Measurements from ENCODE around the gene KSR1.
A peak's percentile ranks its signal among the peaks of the same experiment; 100 is the strongest.
"Not testable (repeated sequence)": the region's sequence is repeated elsewhere in the genome, so short reads cannot be mapped to it uniquely, and the experiment has no call there.

KSR1 gene

DNA sequence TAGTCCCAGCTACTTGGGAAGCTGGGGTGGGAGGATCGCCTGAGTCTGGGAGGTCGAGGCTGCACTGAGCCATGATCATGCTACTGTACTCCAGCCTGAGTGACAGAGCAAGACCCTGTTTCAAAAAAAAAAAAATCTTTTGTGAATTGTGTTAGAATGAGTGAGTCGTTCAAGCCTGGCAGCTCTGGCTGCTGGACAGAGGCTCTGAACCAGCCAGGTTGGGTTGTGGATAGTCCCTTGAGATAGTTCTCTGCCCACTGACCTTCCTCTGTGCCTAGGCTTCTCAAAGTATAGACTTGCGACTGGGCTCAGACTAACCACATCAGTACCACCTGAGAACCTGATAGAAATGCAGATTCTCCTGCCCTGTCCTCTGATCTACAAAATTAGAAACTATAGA, 2.2 kb upstream of the KSR1 start:
- no peak for DNase-seq (ENCODE audit: low read depth)

DNA sequence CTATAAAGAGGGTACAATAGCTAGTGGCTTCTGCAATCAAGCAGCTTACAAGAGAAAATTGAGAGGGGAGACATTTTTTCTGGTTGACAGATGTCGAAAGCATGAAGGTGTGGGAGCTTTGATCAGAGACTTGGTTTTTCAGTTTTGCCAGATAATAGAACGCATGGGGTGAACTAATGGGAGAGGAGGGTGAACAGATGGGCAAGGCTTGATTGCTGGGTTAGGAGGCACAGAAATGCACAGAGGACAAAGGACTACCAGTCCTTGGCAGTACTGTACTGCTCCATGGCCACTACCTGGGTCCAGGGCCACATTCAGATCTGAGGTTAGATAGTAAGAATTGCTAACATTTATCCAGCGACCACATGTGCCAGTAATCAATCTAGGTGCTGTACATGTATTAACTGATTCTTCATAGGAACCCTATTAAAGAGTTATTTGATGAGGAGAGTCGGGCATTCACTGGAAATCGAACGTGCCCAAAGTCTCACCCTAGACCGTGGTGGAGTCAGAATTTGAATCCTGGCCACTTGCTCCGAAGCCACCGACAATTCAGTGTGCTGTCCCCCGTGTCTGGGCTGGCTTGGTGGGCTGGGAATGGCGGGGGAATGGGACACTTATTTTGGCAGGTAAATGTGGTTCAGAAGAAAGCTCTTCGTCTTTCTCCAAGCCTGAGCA, 873 bp upstream of the KSR1 start:
- no peak for DNase-seq (ENCODE audit: low read depth)

GRCh38 chr17:27456681-27457359, 572 bp downstream of the KSR1 start:
- DNase-seq (ENCODE audit: low read depth): no peak

GRCh38 chr17:27457360-27457715, 1.1 kb downstream of the KSR1 start:
- DNase-seq (ENCODE audit: low read depth): no peak

- no peak for DNase-seq (ENCODE audit: low read depth)
These were observed 1.7 kb downstream of the KSR1 start for GRCh38 chr17:27457731-27458523.

- DNase-seq (ENCODE audit: low read depth): no peak
These were observed 2.3 kb downstream of the KSR1 start for GRCh38 chr17:27458524-27458908.

- DNase-seq (ENCODE audit: low read depth): no peak
These were observed 3.2 kb downstream of the KSR1 start for GRCh38 chr17:27459433-27459832.

DNA sequence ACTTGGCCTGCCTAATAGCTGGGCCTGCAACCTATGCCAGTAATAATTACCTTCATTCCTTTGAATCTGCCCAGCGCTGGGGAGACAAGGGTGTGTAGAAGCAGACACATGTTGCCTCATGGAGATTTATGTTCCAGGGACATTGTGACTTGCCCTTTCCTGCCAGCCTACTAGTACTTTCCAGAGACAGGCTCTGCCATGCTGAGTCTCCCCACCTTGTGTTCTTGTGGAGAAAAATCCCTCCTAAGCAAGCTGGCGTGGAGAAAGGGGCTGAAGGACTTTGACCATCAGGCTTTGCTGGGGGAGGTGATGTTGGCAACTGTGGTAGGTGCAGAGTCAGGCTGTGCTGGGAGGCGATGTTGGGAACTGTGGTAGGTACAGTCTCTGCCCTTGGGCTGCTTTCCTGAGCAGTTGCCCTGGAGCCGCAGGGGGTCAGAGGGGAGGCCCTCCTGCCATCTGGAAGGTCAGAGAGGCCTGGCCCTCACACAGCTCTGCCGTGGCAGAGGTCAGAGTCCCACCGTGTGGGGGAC, 4.0 kb downstream of the KSR1 start:
- no peak for DNase-seq (ENCODE audit: low read depth)

- no peak for DNase-seq (ENCODE audit: low read depth)
These were observed 5.1 kb downstream of the KSR1 start for GRCh38 chr17:27461192-27461859.

DNA sequence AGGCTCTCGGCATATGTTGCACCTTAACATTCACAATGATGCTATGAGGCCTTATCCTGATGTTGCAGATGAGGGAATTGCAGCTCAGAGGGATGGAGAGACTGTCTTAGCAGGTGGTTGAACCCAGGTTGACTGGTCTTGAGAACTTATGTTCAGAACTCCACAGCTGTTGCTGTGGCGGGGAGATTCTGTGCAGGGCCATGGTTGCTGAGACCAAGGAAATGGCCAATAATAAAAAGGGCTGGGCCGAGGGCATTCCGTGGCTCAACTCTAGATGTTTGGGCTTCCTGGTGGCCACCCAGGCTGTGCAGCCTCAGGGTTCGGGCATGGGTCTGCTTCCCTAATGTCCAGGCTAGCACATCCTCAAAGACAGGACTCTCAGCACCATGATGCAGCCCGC, 5.9 kb downstream of the KSR1 start:
- no peak for DNase-seq (ENCODE audit: low read depth)

- no peak for DNase-seq (ENCODE audit: low read depth)
These were observed 6.5 kb downstream of the KSR1 start for GRCh38 chr17:27462714-27463113.

GRCh38 chr17:27463235-27463677, 7.0 kb downstream of the KSR1 start:
- no peak for DNase-seq (ENCODE audit: low read depth)

DNA sequence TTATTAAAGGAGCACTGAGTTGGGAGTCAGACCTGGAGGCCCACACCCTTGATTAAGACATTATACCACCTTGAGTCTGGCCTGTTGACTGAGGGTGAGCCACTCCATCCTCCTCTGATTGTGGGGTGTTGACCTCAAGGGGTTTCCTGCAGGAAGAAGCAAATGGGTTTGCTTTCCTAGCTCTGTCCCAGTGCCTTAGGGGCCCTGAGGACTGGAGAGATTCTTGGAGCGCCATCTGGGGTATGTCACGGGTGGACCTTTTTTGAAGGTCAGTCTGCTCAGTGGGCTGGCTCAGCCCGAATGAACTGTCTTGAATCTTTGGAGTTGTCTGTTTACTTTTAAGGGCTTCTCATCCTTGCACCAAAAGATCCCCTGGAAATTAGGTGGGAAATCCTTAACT, 7.8 kb downstream of the KSR1 start:
- DNase-seq (ENCODE audit: low read depth): not testable (repeated sequence)

DNA sequence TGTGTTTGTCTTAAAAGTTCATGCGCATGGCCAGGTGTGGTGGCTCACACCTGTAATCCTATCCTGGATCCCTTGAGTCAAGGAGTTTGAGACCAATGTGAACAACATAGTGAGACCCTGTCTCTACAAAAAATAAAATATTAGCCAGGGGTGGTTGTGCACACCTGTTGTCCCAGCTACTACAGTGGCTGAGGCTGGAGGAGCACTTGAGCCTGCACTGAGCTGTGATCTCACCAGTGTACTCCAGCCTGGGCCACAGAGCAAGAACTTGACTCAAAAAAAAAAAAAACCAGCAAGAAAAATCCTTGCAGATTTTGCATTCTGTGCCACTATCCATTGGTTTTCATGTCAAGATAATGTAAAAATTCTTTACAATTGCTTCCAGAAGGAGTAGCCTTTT, 8.2 kb downstream of the KSR1 start:
- no peak for DNase-seq (ENCODE audit: low read depth)

DNA sequence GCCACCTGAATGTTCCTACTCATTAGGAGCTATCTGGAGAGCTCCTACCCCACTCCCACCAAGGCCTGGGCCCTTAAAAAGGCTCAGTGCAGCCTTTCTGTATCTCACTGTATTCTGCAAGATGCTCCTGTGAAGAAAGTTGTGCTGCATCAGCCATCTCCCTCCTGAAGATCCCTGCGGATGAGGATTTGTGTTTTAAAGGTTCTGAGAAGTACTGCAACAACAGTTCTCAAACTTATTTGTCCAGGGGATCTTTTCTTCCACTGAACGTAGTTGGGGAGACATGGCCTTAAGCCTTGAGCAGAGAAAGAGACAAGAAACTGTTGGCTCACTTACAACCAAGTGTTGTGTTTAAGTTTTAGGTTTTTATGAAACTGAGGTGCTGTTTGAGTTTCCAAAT, 9.6 kb downstream of the KSR1 start:
- not testable (repeated sequence) for DNase-seq (ENCODE audit: low read depth)

DNA sequence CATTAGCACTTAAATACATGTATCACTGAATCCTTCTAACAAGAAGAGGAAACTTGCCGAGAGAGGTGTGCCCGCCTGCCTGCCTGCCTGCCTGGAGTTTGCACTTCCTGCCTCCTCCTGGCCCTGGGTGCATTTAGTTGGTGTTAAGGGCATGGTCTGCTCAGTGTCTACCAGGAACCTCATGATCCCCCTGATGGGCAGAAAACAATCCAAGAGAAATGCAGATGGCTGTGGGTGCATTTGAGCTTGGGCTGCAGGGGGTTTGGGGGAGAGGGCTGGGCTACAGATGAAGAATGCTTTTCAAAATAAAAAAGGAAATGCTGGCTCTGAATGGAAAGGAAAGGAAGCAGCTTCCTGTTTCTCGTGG, 10.1 kb downstream of the KSR1 start:
- no peak for DNase-seq (ENCODE audit: low read depth)

DNA sequence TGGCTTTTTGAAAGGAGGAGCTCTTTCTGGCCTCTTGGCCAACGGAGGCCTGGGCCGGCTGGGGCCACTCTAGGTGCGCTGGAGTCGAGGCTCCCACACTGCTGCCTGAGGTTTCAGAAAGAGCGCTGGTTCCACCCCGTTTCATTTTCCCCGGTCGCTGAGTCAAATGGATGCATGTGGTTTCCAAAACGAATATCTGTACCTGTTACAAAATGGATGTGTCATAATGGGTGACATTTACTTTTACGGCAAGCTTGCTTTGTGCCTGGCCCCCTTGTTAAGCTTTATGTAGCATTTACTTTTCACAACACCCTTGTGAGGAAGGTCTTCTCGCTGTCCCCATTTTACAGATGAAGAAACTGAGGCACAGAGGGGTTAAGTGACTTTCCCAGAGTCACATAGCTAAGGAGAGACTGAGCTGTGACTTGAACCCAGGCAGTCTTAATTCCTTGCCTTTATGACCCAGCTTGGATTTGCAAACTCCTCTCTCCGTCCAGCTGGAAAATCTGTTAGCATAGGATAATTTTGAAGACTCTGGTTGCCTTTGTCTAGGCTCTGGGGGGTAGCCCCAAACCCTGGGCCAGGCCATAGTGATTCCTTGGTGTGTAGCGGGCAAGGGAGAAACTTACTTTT, 10.6 kb downstream of the KSR1 start:
- DNase-seq (ENCODE audit: low read depth): peak; percentile 76

DNA sequence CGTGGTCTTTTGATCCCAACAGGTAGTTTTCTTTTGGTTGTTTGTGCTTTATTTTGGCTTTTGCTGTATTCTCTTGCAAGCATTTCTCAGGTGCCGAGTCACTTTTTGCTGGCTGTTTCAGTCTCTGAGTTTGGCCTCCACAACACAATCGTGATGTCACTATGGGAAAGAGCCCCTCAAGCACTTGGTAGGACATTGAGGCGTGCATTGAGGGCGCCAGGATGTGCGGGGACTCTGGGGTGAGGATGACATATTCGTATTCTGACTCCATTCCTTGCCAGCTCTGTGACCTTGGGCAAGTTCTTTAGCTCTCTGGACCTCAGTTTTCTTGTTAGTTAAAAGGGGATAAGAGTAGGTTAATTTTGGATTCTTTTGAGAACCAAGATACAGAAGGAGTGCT, 13.0 kb downstream of the KSR1 start:
- DNase-seq (ENCODE audit: low read depth): no peak

DNA sequence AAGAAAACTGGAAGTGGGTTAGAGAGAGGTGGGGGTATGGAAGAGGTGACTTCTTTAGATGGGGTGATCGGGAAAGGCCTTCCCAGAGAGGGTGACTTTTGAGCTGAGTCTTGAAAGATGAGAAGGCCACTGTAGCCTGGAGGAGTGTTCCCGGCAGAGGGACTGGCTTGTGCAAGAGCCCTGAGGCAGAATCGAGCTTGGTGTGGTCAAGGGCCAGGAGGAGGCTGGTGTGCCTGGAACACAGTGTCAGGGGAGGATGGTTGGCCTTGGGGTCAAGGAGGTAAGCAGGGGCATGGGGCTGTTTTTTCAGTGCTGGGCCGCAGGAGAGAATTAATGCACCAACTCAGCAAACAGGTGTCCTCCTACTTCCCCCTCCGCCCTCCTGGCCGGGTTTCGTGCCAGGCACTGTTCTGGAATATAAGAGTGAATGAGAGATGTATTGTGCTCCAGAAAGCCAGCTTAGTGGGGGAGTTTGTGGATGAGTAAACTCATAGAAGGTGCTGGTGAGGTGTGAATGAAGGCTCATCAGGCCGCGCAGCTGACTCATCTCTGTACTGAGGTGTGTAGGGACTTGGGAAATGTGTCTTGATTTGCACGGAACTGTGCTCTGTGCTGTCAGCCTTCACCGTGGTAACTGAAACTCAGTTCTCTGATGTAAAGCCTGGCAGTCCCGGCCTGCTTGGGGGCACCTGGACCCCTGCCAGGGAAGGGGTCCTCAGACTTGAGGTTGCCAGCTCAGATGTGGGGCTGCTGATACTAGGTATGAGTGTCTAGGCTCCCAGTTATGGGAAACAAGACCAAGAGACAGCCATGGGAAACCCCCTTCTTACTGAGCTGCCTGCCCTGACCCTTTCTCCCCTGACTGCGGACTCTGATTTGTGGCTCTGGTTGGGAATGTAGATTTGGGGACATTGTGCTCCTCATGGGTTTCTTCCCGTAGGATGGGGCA, 15.3 kb downstream of the KSR1 start:
- peak; percentile 81 for DNase-seq (ENCODE audit: low read depth)

DNA sequence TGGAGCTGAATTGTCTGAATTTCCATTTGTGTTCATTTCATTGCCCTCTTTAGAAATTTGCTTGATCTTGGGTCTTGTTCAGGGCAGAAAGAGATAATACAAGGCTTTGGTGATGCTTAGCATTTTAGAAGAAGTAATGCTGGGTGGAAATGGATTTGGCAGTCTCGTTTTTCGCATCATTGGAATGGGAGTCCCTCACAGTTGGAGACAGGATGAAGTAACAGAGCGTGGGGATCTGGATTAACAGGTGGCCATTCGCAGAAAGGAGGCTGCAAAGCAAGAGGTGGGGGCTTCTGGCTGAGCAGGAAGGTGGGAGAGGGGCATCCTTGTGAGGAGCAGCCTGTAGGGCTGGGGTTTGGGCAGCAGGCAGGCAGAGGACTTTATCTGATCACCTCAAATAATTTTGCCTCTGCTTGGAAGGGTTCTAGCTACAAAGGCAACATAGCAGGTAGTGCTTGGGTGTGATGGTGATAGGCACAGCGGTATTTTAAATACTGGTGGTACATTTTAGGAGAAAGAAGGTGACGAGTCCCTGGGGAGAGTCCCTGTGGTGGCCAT, 17.0 kb downstream of the KSR1 start:
- DNase-seq (ENCODE audit: low read depth): no peak
